ENCODE data around the gene GSC. TPM values are rescaled to one million over a fixed set of nuclear protein-coding genes. Genes with fewer than 3 reads are reported as not detected.
"Not testable (repeated sequence)": the region's sequence is repeated elsewhere in the genome, so short reads cannot be mapped to it uniquely, and the experiment has no call there.

The GSC gene
- total RNA-seq, 1 experiment from 2014 or later, result not detected

- CTCF ChIA-PET, result no interaction called here
Observed at GRCh38 chr14:94801225-94801624, 31.3 kb upstream of the GSC start.

GRCh38 chr14:94800764-94801163 lies 30.9 kb upstream of the GSC start:
- H3K4me1 Mint-ChIP-seq (ENCODE audit: low read depth, unreplicated experiment); H3K36me3 Mint-ChIP-seq (ENCODE audit: insufficient read depth, unreplicated experiment); CTCF ChIA-PET; H3K9me3 Mint-ChIP-seq (ENCODE audit: low read depth, unreplicated experiment); DNase-seq; intact Hi-C loops (cut with micrococcal nuclease; ENCODE audit: unreplicated experiment); H3K27ac Mint-ChIP-seq (ENCODE audit: unreplicated experiment); BruUV-seq (replicated peaks); H3K4me3 Mint-ChIP-seq (ENCODE audit: low read depth, unreplicated experiment): not testable (repeated sequence)
- H3K27me3 Mint-ChIP-seq (ENCODE audit: unreplicated experiment), result peaks cover 26% of the 10 kb centered on the region

More at GRCh38 chr14:94801225-94801624, 31.3 kb upstream of the GSC start:
- H3K36me3 Mint-ChIP-seq (ENCODE audit: insufficient read depth, unreplicated experiment), result no peaks in the 10 kb centered on the region
- no peak overlapping the region for H3K27ac Mint-ChIP-seq (ENCODE audit: unreplicated experiment)
- TF ChIP-seq, protein P1, sequence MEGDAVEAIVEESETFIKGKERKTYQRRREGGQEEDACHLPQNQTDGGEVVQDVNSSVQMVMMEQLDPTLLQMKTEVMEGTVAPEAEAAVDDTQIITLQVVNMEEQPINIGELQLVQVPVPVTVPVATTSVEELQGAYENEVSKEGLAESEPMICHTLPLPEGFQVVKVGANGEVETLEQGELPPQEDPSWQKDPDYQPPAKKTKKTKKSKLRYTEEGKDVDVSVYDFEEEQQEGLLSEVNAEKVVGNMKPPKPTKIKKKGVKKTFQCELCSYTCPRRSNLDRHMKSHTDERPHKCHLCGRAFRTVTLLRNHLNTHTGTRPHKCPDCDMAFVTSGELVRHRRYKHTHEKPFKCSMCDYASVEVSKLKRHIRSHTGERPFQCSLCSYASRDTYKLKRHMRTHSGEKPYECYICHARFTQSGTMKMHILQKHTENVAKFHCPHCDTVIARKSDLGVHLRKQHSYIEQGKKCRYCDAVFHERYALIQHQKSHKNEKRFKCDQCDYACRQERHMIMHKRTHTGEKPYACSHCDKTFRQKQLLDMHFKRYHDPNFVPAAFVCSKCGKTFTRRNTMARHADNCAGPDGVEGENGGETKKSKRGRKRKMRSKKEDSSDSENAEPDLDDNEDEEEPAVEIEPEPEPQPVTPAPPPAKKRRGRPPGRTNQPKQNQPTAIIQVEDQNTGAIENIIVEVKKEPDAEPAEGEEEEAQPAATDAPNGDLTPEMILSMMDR (IDR thresholded peaks at IDR 0.05; ENCODE audit: unreplicated experiment), result no peak
- intact Hi-C loops (cut with micrococcal nuclease; ENCODE audit: unreplicated experiment), result no loop called here
- peaks cover 26% of the 10 kb centered on the region for H3K27me3 Mint-ChIP-seq (ENCODE audit: unreplicated experiment)
- no TSS peak for BruUV-seq (replicated peaks)
- H3K9me3 Mint-ChIP-seq (ENCODE audit: low read depth, unreplicated experiment), result no peaks in the 10 kb centered on the region
- DNase-seq, result no peak
- no peaks in the 10 kb centered on the region for H3K4me1 Mint-ChIP-seq (ENCODE audit: low read depth, unreplicated experiment)
- H3K4me3 Mint-ChIP-seq (ENCODE audit: low read depth, unreplicated experiment), result no peak overlapping the region

GRCh38 chr14:94797887-94798286 lies 28.0 kb upstream of the GSC start:
- Mint-ChIP-seq H3K4me3 (ENCODE audit: low read depth, unreplicated experiment) (no peak overlapping the region), H3K4me1 (ENCODE audit: low read depth, unreplicated experiment) (no peaks in the 10 kb centered on the region), H3K36me3 (ENCODE audit: insufficient read depth, unreplicated experiment) (no peaks in the 10 kb centered on the region), H3K27ac (ENCODE audit: unreplicated experiment) (no peak overlapping the region), H3K27me3 (ENCODE audit: unreplicated experiment) (peaks cover 34% of the 10 kb centered on the region), H3K9me3 (ENCODE audit: low read depth, unreplicated experiment) (no peaks in the 10 kb centered on the region)
- TF ChIP-seq, protein P1 (IDR thresholded peaks at IDR 0.05; ENCODE audit: unreplicated experiment), result no peak
- CTCF ChIA-PET, result no interaction called here
- intact Hi-C loops (cut with micrococcal nuclease; ENCODE audit: unreplicated experiment), result no loop called here
- BruUV-seq (replicated peaks), result no TSS peak
- DNase-seq, result no peak

DNA sequence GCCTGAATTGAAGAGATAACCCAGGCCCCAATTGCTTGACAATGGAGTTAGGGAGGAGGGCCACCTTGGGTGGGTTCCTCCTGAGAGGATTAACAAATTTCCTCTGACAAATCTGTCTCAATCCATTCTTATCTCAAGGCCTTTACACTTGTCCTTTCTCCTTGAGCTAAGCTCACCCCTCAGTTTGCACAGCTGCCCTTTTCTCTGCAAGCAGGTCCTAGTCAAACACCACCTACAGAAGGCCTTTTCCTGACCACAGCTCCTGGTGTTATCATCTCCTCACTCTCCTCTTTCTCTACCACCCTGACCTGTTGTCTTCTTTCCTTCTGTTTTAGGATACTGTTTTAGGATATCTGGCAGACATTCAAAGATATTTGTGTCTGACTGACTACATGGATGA lies 26.4 kb upstream of the GSC start:
- DNase-seq, result no peak
- TF ChIP-seq, protein P1 (IDR thresholded peaks at IDR 0.05; ENCODE audit: unreplicated experiment), result no peak
- H3K27ac Mint-ChIP-seq (ENCODE audit: unreplicated experiment), result no peak overlapping the region
- no TSS peak for BruUV-seq (replicated peaks)
- H3K4me3 Mint-ChIP-seq (ENCODE audit: low read depth, unreplicated experiment), result no peak overlapping the region
- intact Hi-C loops (cut with micrococcal nuclease; ENCODE audit: unreplicated experiment), result no loop called here
- CTCF ChIA-PET, result no interaction called here
- H3K27me3 Mint-ChIP-seq (ENCODE audit: unreplicated experiment), result peaks cover 43% of the 10 kb centered on the region
- no peaks in the 10 kb centered on the region for H3K9me3 Mint-ChIP-seq (ENCODE audit: low read depth, unreplicated experiment)
- H3K4me1 Mint-ChIP-seq (ENCODE audit: low read depth, unreplicated experiment), result no peaks in the 10 kb centered on the region
- no peaks in the 10 kb centered on the region for H3K36me3 Mint-ChIP-seq (ENCODE audit: insufficient read depth, unreplicated experiment)

DNA sequence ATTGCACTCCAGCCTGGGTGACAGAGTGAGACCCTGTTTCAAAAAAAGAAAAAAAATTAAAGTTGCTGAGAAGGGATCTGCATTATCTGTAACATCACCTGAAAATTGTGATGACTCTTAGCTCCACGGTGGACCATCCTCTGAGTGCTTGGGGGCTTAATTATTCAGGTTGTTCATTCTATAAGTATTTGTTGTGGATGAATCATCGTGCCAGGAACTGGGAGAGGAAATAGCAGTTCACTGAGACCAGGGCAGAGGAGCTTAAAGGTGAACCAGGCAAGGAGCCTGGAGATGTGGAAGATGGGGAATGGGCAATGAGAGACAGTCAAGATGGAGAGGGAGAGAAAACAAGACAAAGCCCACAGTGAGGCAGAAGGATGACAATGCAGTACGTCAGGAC lies 25.5 kb upstream of the GSC start:
- CTCF ChIA-PET, result no interaction called here
- TF ChIP-seq, protein P1 (IDR thresholded peaks at IDR 0.05; ENCODE audit: unreplicated experiment), result no peak
- no peak for DNase-seq
- H3K9me3 Mint-ChIP-seq (ENCODE audit: low read depth, unreplicated experiment), result no peaks in the 10 kb centered on the region
- H3K4me3 Mint-ChIP-seq (ENCODE audit: low read depth, unreplicated experiment), result no peak overlapping the region
- H3K27me3 Mint-ChIP-seq (ENCODE audit: unreplicated experiment), result peaks cover 43% of the 10 kb centered on the region
- H3K27ac Mint-ChIP-seq (ENCODE audit: unreplicated experiment), result no peak overlapping the region
- H3K4me1 Mint-ChIP-seq (ENCODE audit: low read depth, unreplicated experiment), result no peaks in the 10 kb centered on the region
- intact Hi-C loops (cut with micrococcal nuclease; ENCODE audit: unreplicated experiment), result no loop called here
- BruUV-seq (replicated peaks), result no TSS peak
- no peaks in the 10 kb centered on the region for H3K36me3 Mint-ChIP-seq (ENCODE audit: insufficient read depth, unreplicated experiment)
